ENCODE data around the gene WDFY3. TPM values are rescaled to one million over a fixed set of nuclear protein-coding genes. Genes with fewer than 3 reads are reported as not detected.

The WDFY3 gene
- total and polyA plus RNA-seq, 2 donors (not counting 1 experiment from before 2014, with no cell fraction given) = 0.05 to 0.36 TPM

- no peaks in the 10 kb centered on the region for H3K4me1 Mint-ChIP-seq
- ChIA-PET POLR2A (no interaction called here), CTCF (no interaction called here)
- no peak overlapping the region for H3K27ac ChIP-seq (ENCODE audit: low read length in 2 of 2)
- no peak overlapping the region for H3K4me3 ChIP-seq (ENCODE audit: control extremely low read depth in 1 of 5, extremely low read depth in 1 of 5, insufficient read depth in 1 of 5, low read depth in 2 of 5, low read length in 4 of 5)
- H3K9me3 ChIP-seq (ENCODE audit: control extremely low read depth in 1 of 3, control insufficient read depth in 2 of 3, insufficient read depth in 1 of 3, low read length in 2 of 3) = peaks cover 0 to 3% (median 0%) of the 10 kb centered on the region in 3 donors
- H3K4me1 ChIP-seq (ENCODE audit: control insufficient read depth in 2 of 2, insufficient read depth in 2 of 2, low read length in 2 of 2) = no peaks in the 10 kb centered on the region
- H3K79me2 ChIP-seq (ENCODE audit: control insufficient read depth, insufficient read depth, low read length) = no peaks in the 10 kb centered on the region
- H4K20me1 ChIP-seq (ENCODE audit: control insufficient read depth, insufficient read depth, low read length, poor library complexity, severe bottlenecking) = no peaks in the 10 kb centered on the region
- no peak overlapping the region for H2AFZ ChIP-seq (ENCODE audit: insufficient read depth, low read depth, low read length, poor library complexity, severe bottlenecking)
- WGBS (ENCODE audit: insufficient coverage) = no CpG with 5 or more reads among the region's 1 CpG
- H3K9ac ChIP-seq (ENCODE audit: low read length) = no peak overlapping the region
- no peaks in the 10 kb centered on the region for H3K27me3 Mint-ChIP-seq
- no peak overlapping the region for H3K4me2 ChIP-seq (replicated peaks; ENCODE audit: low read depth, low read length, poor library complexity, severe bottlenecking)
- no peaks in the 10 kb centered on the region for H3K27me3 ChIP-seq (replicated peaks in 1 of 4; ENCODE audit: control extremely low read depth in 1 of 4, control insufficient read depth in 3 of 4, insufficient read depth in 4 of 4, low read length in 3 of 4)
- no peak overlapping the region for H3K27ac Mint-ChIP-seq
- H3K36me3 ChIP-seq (replicated peaks in 1 of 2; ENCODE audit: control extremely low read depth in 1 of 2, control insufficient read depth in 1 of 2, extremely low read depth in 1 of 2, insufficient read depth in 2 of 2, low read length in 1 of 2) = no peaks in the 10 kb centered on the region
- TF ChIP-seq CTCF (IDR thresholded peaks at IDR 0.05) (no peak), EZH2 (IDR thresholded peaks at IDR 0.05; ENCODE audit: borderline replicate concordance, insufficient read depth, low read depth, low read length, poor library complexity, severe bottlenecking) (no peak)
- no peak for DNase-seq
- H3K4me3 Mint-ChIP-seq = no peak overlapping the region
- no peaks in the 10 kb centered on the region for H3K9me3 Mint-ChIP-seq (ENCODE audit: insufficient read depth)
- intact Hi-C loops (cut with micrococcal nuclease) = no loop called here
- ATAC-seq (ENCODE audit: low read depth) = no peak
Observed at GRCh38 chr4:84852081-84852480, 114.4 kb downstream of the WDFY3 start.

DNA sequence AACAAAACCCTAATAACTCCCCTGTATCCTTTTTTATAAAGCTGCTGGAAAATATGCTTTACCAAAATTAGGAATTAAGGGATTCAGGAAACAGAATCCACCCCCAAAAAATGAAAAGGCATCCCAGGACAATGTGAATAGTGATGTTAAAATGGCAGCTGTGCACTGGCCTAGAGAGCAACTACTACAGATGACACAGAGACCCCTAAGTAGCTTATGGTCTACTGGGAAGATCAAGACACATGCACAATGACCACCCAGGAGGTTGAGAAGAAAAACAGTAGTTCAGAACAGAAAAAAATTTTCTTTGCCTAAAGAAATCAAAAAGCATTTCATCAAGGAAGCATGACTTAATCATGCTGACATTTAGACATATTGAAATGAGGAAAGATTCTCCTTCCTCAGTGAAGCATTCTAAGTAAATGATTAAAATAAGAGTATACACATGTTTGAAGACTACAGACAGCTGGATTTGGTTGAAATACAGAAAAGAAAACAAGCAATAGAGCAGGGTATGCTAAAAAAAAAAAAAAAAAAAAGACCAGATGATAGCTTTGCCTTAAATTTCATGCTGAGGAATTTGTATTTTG, 117.3 kb downstream of the WDFY3 start:
- Histone ChIP-seq H3K9ac (ENCODE audit: low read length) (no peak overlapping the region), H4K20me1 (ENCODE audit: control insufficient read depth, insufficient read depth, low read length, poor library complexity, severe bottlenecking) (no peaks in the 10 kb centered on the region), H3K79me2 (ENCODE audit: control insufficient read depth, insufficient read depth, low read length) (no peaks in the 10 kb centered on the region), H3K4me1 (ENCODE audit: control insufficient read depth in 2 of 2, insufficient read depth in 2 of 2, low read length in 2 of 2) (no peaks in the 10 kb centered on the region), H3K27ac (ENCODE audit: low read length in 2 of 2) (no peak overlapping the region), H2AFZ (ENCODE audit: insufficient read depth, low read depth, low read length, poor library complexity, severe bottlenecking) (no peak overlapping the region), H3K4me2 (replicated peaks; ENCODE audit: low read depth, low read length, poor library complexity, severe bottlenecking) (no peak overlapping the region), H3K9me3 (ENCODE audit: control extremely low read depth in 1 of 3, control insufficient read depth in 2 of 3, insufficient read depth in 1 of 3, low read length in 2 of 3) (peaks cover 0 to 3% (median 0%) of the 10 kb centered on the region in 3 donors), H3K27me3 (replicated peaks in 1 of 4; ENCODE audit: control extremely low read depth in 1 of 4, control insufficient read depth in 3 of 4, insufficient read depth in 4 of 4, low read length in 3 of 4) (no peaks in the 10 kb centered on the region), H3K36me3 (replicated peaks in 1 of 2; ENCODE audit: control extremely low read depth in 1 of 2, control insufficient read depth in 1 of 2, extremely low read depth in 1 of 2, insufficient read depth in 2 of 2, low read length in 1 of 2) (no peaks in the 10 kb centered on the region), H3K4me3 (ENCODE audit: control extremely low read depth in 1 of 5, extremely low read depth in 1 of 5, insufficient read depth in 1 of 5, low read depth in 2 of 5, low read length in 4 of 5) (no peak overlapping the region)
- no peaks in the 10 kb centered on the region for H3K4me1 Mint-ChIP-seq
- H3K4me3 Mint-ChIP-seq = no peak overlapping the region
- ChIA-PET POLR2A (no interaction called here), CTCF (no interaction called here)
- DNase-seq (no peak), ATAC-seq (ENCODE audit: low read depth) (no peak)
- intact Hi-C loops (cut with micrococcal nuclease) = no loop called here
- no peaks in the 10 kb centered on the region for H3K9me3 Mint-ChIP-seq (ENCODE audit: insufficient read depth)
- no peaks in the 10 kb centered on the region for H3K27me3 Mint-ChIP-seq
- TF ChIP-seq EZH2 (IDR thresholded peaks at IDR 0.05; ENCODE audit: borderline replicate concordance, insufficient read depth, low read depth, low read length, poor library complexity, severe bottlenecking) (no peak), CTCF (IDR thresholded peaks at IDR 0.05) (no peak)
- H3K27ac Mint-ChIP-seq = no peak overlapping the region

All from B cell (primary cell).